ENCODE data around the gene NRG4.

- TF ChIP-seq POLR2AphosphoS5 (IDR thresholded peaks at IDR 0.05; ENCODE audit: low read depth, low read length): no peak
- no peak for TF ChIP-seq TAF1 (IDR thresholded peaks at IDR 0.05; ENCODE audit: borderline replicate concordance, insufficient read depth, low read length)
- no peak for TF ChIP-seq REST (IDR thresholded peaks at IDR 0.05; ENCODE audit: insufficient read depth in 1 of 2, low read depth in 2 of 2, low read length in 2 of 2)
- TF ChIP-seq SIN3A (IDR thresholded peaks at IDR 0.05; ENCODE audit: borderline replicate concordance, insufficient read depth, low read length): no peak
- no peak for TF ChIP-seq FOXP2 (optimal IDR thresholded peaks at IDR 0.05; ENCODE audit: borderline replicate concordance, extremely low read depth, extremely low read length, insufficient read depth)
Observed at GRCh38 chr15:75918135-75918534, 94.1 kb downstream of the NRG4 start.

Data from PFSK-1 (cell line).